H1 (cell line): Measurements from ENCODE around the gene UCKL1.

ENCODE experiments used
- HDAC2 ChIP-seq, 2 experiments: fragments of 300-600 bp in 1 of 2; sonication (generic) in 1 of 2; IDR thresholded peaks; 2 replicates each; pipeline ENCODE4 v1.6.1; 2011 to 2012; ENCODE audit warnings: low read depth in 2 of 2, low read length in 2 of 2, mild to moderate bottlenecking in 2 of 2, moderate library complexity in 2 of 2, borderline replicate concordance in 1 of 2, inconsistent platforms in 1 of 2
- MAFK ChIP-seq: IDR thresholded peaks from 2 replicates; pipeline ENCODE4 v1.6.1; 2012; ENCODE audit warnings: low read depth, mild to moderate bottlenecking, improper control_type of control experiment, low read length
- POLR2A ChIP-seq, 2 experiments: IDR thresholded peaks; 1 replicate in 1 of 2; 2 replicates in 1 of 2; pipeline ENCODE4 v1.6.1; 2011; ENCODE audit warnings: low read depth in 2 of 2, low read length in 2 of 2, mild to moderate bottlenecking in 2 of 2; ENCODE audit errors: control extremely low read depth in 1 of 2
- RFX5 ChIP-seq: IDR thresholded peaks from 2 replicates; pipeline ENCODE4 v1.6.1; 2011; ENCODE audit warnings: low read depth, low read length, improper control_type of control experiment, borderline replicate concordance
- SP2 ChIP-seq: IDR thresholded peaks from 2 replicates; pipeline ENCODE4 v1.6.1; 2012; ENCODE audit warnings: mild to moderate bottlenecking, low read length, inconsistent platforms
- ZNF274 ChIP-seq: IDR thresholded peaks from 2 replicates; pipeline ENCODE4 v1.7.0; 2012; ENCODE audit warnings: low read length, borderline replicate concordance; ENCODE audit errors: extremely low read depth
- TF ChIP-seq, protein P1 (sequence below), 3 experiments: IDR thresholded peaks; 1 replicate in 2 of 3; 2 replicates in 1 of 3; pipeline versions ENCODE4 v1.5.1 to v1.6.1; 2011; ENCODE audit warnings: low read length in 3 of 3, mild to moderate bottlenecking in 3 of 3, inconsistent platforms in 2 of 3, low read depth in 1 of 3, moderate library complexity in 1 of 3; ENCODE audit not compliant: insufficient read depth in 1 of 3; ENCODE audit errors: control extremely low read depth in 1 of 3
- TF ChIP-seq, protein P2 (sequence below): IDR thresholded peaks from 2 replicates; pipeline ENCODE4 v1.6.1; 2011; ENCODE audit warnings: low read length, improper control_type of control experiment

DNA sequence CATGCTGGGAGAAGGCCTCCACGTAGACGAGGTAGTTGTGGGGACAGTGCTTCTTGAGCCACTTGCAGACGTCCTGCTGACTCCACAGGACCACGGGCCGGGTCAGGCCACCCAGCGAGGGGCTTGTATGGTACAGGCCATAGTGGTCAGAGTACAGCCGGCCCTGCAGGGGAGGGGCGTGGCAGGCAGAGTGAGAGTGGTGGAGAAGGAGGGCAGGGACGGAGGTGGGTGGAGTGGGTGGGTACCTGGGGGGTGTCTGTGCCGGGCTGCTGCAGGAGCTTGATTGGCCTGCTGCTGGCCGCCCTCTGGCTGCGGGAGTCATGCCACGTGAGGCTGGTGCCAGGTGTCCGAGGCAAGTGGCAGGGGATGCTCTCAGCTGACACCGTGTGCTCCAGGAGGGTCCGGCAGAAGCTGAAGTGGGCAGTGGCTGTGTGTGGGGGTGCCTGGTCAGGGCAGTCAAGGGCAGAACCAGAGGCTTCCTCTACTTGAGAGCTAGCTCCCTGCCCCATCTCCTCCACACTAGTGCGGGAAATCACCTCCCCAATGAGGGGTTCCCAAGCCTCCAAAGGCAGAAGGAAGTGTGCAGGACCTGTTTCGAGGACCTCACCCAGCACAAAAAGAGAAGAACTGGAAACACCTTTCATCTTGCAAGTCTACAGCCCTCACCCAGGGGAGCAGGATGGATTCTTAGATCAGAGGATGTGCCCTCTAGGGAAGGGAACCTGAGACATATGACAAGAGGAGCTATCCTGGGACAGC is 20.9 kb upstream of the UCKL1 start:
- TF ChIP-seq ZNF274 (no peak), SP2 (no peak), MAFK (no peak), POLR2A (IDR thresholded peaks at IDR 0.05; ENCODE audit: control extremely low read depth in 1 of 2, low read depth in 2 of 2, low read length in 2 of 2) (no peak), HDAC2 (IDR thresholded peaks at IDR 0.05; ENCODE audit: borderline replicate concordance in 1 of 2, low read depth in 2 of 2, low read length in 2 of 2) (no peak), RFX5 (no peak)
- TF ChIP-seq, protein P1, sequence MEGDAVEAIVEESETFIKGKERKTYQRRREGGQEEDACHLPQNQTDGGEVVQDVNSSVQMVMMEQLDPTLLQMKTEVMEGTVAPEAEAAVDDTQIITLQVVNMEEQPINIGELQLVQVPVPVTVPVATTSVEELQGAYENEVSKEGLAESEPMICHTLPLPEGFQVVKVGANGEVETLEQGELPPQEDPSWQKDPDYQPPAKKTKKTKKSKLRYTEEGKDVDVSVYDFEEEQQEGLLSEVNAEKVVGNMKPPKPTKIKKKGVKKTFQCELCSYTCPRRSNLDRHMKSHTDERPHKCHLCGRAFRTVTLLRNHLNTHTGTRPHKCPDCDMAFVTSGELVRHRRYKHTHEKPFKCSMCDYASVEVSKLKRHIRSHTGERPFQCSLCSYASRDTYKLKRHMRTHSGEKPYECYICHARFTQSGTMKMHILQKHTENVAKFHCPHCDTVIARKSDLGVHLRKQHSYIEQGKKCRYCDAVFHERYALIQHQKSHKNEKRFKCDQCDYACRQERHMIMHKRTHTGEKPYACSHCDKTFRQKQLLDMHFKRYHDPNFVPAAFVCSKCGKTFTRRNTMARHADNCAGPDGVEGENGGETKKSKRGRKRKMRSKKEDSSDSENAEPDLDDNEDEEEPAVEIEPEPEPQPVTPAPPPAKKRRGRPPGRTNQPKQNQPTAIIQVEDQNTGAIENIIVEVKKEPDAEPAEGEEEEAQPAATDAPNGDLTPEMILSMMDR (IDR thresholded peaks at IDR 0.05; ENCODE audit: control extremely low read depth in 1 of 3, insufficient read depth in 1 of 3, low read depth in 1 of 3, low read length in 3 of 3) = no peak
- TF ChIP-seq, protein P2, sequence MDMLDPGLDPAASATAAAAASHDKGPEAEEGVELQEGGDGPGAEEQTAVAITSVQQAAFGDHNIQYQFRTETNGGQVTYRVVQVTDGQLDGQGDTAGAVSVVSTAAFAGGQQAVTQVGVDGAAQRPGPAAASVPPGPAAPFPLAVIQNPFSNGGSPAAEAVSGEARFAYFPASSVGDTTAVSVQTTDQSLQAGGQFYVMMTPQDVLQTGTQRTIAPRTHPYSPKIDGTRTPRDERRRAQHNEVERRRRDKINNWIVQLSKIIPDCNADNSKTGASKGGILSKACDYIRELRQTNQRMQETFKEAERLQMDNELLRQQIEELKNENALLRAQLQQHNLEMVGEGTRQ = no peak
